22Rv1 (cell line): ENCODE results near the gene ARL4C.

Experiments
- ZFX ChIP-seq: fragments of 450-650 bp; IDR thresholded peaks from 2 replicates; pipeline ENCODE4 v1.6.1; 2017; ENCODE audit warnings: antibody characterized with exemption, borderline replicate concordance
- TF ChIP-seq, protein P1 (sequence below): fragments of 450-650 bp; IDR thresholded peaks from 2 replicates; pipeline ENCODE4 v1.5.1; 2017; ENCODE audit warnings: mild to moderate bottlenecking

GRCh38 chr2:234526711-234527110, 29.8 kb upstream of the ARL4C start:
- TF ChIP-seq, protein P1, sequence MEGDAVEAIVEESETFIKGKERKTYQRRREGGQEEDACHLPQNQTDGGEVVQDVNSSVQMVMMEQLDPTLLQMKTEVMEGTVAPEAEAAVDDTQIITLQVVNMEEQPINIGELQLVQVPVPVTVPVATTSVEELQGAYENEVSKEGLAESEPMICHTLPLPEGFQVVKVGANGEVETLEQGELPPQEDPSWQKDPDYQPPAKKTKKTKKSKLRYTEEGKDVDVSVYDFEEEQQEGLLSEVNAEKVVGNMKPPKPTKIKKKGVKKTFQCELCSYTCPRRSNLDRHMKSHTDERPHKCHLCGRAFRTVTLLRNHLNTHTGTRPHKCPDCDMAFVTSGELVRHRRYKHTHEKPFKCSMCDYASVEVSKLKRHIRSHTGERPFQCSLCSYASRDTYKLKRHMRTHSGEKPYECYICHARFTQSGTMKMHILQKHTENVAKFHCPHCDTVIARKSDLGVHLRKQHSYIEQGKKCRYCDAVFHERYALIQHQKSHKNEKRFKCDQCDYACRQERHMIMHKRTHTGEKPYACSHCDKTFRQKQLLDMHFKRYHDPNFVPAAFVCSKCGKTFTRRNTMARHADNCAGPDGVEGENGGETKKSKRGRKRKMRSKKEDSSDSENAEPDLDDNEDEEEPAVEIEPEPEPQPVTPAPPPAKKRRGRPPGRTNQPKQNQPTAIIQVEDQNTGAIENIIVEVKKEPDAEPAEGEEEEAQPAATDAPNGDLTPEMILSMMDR: no peak
- no peak for TF ChIP-seq ZFX
